SK-N-SH (cell line): ENCODE results near the gene TLX1.

Experiments
- EP300 ChIP-seq, 2 experiments: IDR thresholded peaks; 2 replicates each; pipeline versions ENCODE4 v1.4.0 to v1.6.1; 2012; ENCODE audit warnings: borderline replicate concordance in 1 of 2, low read depth in 1 of 2, low read length in 1 of 2
- FOXM1 ChIP-seq: IDR thresholded peaks from 2 replicates; pipeline ENCODE4 v1.4.0; 2012; ENCODE audit warnings: low read depth, mild to moderate bottlenecking
- JUND ChIP-seq: IDR thresholded peaks from 2 replicates; pipeline ENCODE4 v1.4.0; 2012
- POLR2AphosphoS5 ChIP-seq: IDR thresholded peaks from 2 replicates; pipeline ENCODE4 v1.6.1; 2012; ENCODE audit warnings: low read depth, low read length
- RAD21 ChIP-seq: IDR thresholded peaks from 2 replicates; pipeline ENCODE4 v1.6.1; 2012; ENCODE audit warnings: mild to moderate bottlenecking, low read length
- SMC3 ChIP-seq: IDR thresholded peaks from 2 replicates; pipeline ENCODE4 v1.6.1; 2012; ENCODE audit warnings: low read depth, low read length, improper control_type of control experiment
- TF ChIP-seq, protein P1 (sequence below): fragments of 200-600 bp; sonication (generic); IDR thresholded peaks from 2 replicates; pipeline ENCODE4 v1.6.1; 2017; ENCODE audit warnings: antibody characterized with exemption, mild to moderate bottlenecking, moderate library complexity
- TF ChIP-seq, protein P2 (sequence below): IDR thresholded peaks from 2 replicates; pipeline ENCODE4 v1.4.0; 2012; ENCODE audit warnings: low read depth, borderline replicate concordance
- TF ChIP-seq, protein P3 (sequence below): IDR thresholded peaks from 2 replicates; pipeline ENCODE4 v1.6.1; 2012; ENCODE audit warnings: mild to moderate bottlenecking, low read depth, low read length, moderate library complexity
- TF ChIP-seq, protein P4 (sequence below): IDR thresholded peaks from 2 replicates; pipeline ENCODE4; 2012

DNA sequence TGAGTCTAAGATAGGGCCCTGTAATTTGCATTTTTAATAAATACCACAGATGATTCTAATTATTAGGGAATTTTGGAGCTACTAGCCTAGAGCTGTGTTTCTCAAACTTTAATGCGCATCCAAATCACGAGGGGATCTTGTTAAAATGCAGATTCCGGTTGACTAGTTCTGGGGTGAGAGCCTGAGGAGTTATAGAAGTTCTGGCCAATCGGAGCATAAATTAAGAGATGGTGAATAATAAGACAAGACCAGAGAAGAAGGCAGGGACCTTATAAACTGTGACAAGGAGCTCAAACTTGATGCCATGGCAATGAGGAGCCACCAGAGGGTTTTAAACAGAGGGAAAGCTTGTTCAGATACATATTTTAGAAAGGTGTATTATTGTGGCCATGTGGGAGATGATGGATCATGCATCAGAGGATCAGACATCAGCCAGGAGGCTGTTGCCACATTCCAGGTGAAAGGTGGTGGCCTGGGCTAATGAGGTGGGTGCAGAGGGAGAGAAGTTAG, 29.7 kb upstream of the TLX1 start:
- TF ChIP-seq, protein P1, sequence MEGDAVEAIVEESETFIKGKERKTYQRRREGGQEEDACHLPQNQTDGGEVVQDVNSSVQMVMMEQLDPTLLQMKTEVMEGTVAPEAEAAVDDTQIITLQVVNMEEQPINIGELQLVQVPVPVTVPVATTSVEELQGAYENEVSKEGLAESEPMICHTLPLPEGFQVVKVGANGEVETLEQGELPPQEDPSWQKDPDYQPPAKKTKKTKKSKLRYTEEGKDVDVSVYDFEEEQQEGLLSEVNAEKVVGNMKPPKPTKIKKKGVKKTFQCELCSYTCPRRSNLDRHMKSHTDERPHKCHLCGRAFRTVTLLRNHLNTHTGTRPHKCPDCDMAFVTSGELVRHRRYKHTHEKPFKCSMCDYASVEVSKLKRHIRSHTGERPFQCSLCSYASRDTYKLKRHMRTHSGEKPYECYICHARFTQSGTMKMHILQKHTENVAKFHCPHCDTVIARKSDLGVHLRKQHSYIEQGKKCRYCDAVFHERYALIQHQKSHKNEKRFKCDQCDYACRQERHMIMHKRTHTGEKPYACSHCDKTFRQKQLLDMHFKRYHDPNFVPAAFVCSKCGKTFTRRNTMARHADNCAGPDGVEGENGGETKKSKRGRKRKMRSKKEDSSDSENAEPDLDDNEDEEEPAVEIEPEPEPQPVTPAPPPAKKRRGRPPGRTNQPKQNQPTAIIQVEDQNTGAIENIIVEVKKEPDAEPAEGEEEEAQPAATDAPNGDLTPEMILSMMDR = no peak
- TF ChIP-seq, protein P2, sequence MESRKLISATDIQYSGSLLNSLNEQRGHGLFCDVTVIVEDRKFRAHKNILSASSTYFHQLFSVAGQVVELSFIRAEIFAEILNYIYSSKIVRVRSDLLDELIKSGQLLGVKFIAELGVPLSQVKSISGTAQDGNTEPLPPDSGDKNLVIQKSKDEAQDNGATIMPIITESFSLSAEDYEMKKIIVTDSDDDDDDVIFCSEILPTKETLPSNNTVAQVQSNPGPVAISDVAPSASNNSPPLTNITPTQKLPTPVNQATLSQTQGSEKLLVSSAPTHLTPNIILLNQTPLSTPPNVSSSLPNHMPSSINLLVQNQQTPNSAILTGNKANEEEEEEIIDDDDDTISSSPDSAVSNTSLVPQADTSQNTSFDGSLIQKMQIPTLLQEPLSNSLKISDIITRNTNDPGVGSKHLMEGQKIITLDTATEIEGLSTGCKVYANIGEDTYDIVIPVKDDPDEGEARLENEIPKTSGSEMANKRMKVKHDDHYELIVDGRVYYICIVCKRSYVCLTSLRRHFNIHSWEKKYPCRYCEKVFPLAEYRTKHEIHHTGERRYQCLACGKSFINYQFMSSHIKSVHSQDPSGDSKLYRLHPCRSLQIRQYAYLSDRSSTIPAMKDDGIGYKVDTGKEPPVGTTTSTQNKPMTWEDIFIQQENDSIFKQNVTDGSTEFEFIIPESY = no peak
- TF ChIP-seq JUND (no peak), POLR2AphosphoS5 (no peak), RAD21 (no peak), SMC3 (no peak), FOXM1 (no peak), EP300 (IDR thresholded peaks at IDR 0.05; ENCODE audit: borderline replicate concordance in 1 of 2, low read depth in 1 of 2, low read length in 1 of 2) (no peak)
- TF ChIP-seq, protein P3, sequence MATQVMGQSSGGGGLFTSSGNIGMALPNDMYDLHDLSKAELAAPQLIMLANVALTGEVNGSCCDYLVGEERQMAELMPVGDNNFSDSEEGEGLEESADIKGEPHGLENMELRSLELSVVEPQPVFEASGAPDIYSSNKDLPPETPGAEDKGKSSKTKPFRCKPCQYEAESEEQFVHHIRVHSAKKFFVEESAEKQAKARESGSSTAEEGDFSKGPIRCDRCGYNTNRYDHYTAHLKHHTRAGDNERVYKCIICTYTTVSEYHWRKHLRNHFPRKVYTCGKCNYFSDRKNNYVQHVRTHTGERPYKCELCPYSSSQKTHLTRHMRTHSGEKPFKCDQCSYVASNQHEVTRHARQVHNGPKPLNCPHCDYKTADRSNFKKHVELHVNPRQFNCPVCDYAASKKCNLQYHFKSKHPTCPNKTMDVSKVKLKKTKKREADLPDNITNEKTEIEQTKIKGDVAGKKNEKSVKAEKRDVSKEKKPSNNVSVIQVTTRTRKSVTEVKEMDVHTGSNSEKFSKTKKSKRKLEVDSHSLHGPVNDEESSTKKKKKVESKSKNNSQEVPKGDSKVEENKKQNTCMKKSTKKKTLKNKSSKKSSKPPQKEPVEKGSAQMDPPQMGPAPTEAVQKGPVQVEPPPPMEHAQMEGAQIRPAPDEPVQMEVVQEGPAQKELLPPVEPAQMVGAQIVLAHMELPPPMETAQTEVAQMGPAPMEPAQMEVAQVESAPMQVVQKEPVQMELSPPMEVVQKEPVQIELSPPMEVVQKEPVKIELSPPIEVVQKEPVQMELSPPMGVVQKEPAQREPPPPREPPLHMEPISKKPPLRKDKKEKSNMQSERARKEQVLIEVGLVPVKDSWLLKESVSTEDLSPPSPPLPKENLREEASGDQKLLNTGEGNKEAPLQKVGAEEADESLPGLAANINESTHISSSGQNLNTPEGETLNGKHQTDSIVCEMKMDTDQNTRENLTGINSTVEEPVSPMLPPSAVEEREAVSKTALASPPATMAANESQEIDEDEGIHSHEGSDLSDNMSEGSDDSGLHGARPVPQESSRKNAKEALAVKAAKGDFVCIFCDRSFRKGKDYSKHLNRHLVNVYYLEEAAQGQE = no peak
- TF ChIP-seq, protein P4, sequence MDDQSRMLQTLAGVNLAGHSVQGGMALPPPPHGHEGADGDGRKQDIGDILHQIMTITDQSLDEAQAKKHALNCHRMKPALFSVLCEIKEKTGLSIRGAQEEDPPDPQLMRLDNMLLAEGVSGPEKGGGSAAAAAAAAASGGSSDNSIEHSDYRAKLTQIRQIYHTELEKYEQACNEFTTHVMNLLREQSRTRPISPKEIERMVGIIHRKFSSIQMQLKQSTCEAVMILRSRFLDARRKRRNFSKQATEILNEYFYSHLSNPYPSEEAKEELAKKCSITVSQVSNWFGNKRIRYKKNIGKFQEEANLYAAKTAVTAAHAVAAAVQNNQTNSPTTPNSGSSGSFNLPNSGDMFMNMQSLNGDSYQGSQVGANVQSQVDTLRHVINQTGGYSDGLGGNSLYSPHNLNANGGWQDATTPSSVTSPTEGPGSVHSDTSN = no peak
